ENCODE results near the gene EPS8L3.

Gene EPS8L3

GRCh38 chr1:109773203-109773899 lies 9.6 kb upstream of the EPS8L3 start:
- TF ChIP-seq POLR2AphosphoS5 (IDR thresholded peaks at IDR 0.05; ENCODE audit: low read depth, low read length), result no peak
- no peak for TF ChIP-seq REST (IDR thresholded peaks at IDR 0.05; ENCODE audit: insufficient read depth in 1 of 2, low read depth in 2 of 2, low read length in 2 of 2)
- TF ChIP-seq FOXP2 (optimal IDR thresholded peaks at IDR 0.05; ENCODE audit: borderline replicate concordance, extremely low read depth, extremely low read length, insufficient read depth), result peak; percentile 56

- TF ChIP-seq POLR2AphosphoS5 (IDR thresholded peaks at IDR 0.05; ENCODE audit: low read depth, low read length) (no peak), REST (IDR thresholded peaks at IDR 0.05; ENCODE audit: insufficient read depth in 1 of 2, low read depth in 2 of 2, low read length in 2 of 2) (no peak), SIN3A (IDR thresholded peaks at IDR 0.05; ENCODE audit: borderline replicate concordance, insufficient read depth, low read length) (no peak), TAF1 (IDR thresholded peaks at IDR 0.05; ENCODE audit: borderline replicate concordance, insufficient read depth, low read length) (no peak), FOXP2 (optimal IDR thresholded peaks at IDR 0.05; ENCODE audit: borderline replicate concordance, extremely low read depth, extremely low read length, insufficient read depth) (no peak)
These were observed 9.0 kb upstream of the EPS8L3 start for GRCh38 chr1:109772658-109773202.

- TF ChIP-seq SIN3A (IDR thresholded peaks at IDR 0.05; ENCODE audit: borderline replicate concordance, insufficient read depth, low read length) (no peak), TAF1 (IDR thresholded peaks at IDR 0.05; ENCODE audit: borderline replicate concordance, insufficient read depth, low read length) (no peak), FOXP2 (optimal IDR thresholded peaks at IDR 0.05; ENCODE audit: borderline replicate concordance, extremely low read depth, extremely low read length, insufficient read depth) (no peak), POLR2AphosphoS5 (IDR thresholded peaks at IDR 0.05; ENCODE audit: low read depth, low read length) (no peak), REST (IDR thresholded peaks at IDR 0.05; ENCODE audit: insufficient read depth in 1 of 2, low read depth in 2 of 2, low read length in 2 of 2) (no peak)
These were observed 8.3 kb upstream of the EPS8L3 start for GRCh38 chr1:109771712-109772657.

- TF ChIP-seq TAF1 (IDR thresholded peaks at IDR 0.05; ENCODE audit: borderline replicate concordance, insufficient read depth, low read length) (no peak), FOXP2 (optimal IDR thresholded peaks at IDR 0.05; ENCODE audit: borderline replicate concordance, extremely low read depth, extremely low read length, insufficient read depth) (no peak), REST (IDR thresholded peaks at IDR 0.05; ENCODE audit: insufficient read depth in 1 of 2, low read depth in 2 of 2, low read length in 2 of 2) (no peak), POLR2AphosphoS5 (IDR thresholded peaks at IDR 0.05; ENCODE audit: low read depth, low read length) (no peak), SIN3A (IDR thresholded peaks at IDR 0.05; ENCODE audit: borderline replicate concordance, insufficient read depth, low read length) (no peak)
These were observed 6.8 kb upstream of the EPS8L3 start for GRCh38 chr1:109770331-109771095.

All from PFSK-1 (cell line).